ENCODE results near the gene MRAP.

DNA sequence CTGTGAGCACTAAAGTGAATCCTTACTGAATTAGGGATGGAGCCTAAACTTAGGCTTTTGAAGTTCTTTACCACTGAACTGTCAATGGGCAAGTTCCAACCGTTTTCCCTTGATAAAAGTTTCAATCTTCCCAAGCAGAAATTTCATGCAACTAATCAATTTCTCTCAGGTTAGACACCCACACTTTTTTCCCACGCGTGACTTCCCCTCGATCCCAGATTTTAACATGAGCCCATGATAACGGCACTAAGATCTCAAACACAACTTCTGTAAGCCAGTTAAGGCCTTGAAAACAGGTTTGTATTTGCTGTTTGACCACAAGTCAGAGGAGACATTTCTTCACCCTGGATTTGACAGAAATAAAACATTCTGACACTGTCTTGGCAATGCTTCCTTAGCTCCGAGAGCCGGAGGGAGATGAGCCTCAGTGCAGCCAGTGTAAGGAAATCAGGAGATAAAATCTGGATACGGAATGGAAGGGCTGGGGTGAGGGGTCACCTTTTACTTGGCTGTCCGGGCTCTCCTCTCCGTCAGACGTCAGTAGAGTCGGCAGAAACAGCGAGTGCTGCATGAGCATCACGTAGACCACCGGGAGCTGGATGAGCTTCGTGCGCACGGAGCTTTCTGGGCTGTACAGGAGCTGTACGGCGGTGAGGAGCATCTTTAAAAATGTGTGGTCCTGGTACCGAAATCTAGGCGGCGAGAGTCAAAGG, 39.7 kb downstream of the MRAP start:
- TF ChIP-seq, protein P1, sequence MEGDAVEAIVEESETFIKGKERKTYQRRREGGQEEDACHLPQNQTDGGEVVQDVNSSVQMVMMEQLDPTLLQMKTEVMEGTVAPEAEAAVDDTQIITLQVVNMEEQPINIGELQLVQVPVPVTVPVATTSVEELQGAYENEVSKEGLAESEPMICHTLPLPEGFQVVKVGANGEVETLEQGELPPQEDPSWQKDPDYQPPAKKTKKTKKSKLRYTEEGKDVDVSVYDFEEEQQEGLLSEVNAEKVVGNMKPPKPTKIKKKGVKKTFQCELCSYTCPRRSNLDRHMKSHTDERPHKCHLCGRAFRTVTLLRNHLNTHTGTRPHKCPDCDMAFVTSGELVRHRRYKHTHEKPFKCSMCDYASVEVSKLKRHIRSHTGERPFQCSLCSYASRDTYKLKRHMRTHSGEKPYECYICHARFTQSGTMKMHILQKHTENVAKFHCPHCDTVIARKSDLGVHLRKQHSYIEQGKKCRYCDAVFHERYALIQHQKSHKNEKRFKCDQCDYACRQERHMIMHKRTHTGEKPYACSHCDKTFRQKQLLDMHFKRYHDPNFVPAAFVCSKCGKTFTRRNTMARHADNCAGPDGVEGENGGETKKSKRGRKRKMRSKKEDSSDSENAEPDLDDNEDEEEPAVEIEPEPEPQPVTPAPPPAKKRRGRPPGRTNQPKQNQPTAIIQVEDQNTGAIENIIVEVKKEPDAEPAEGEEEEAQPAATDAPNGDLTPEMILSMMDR (conservative IDR thresholded peaks at IDR 0.05), result no peak
- no peak for TF ChIP-seq ZFX (IDR thresholded peaks at IDR 0.05)
